Stimulated activated CD8-positive, alpha-beta memory T cell treated with anti-CD3 and anti-CD28 coated beads, Interleukin-7, amount 100 ng/mL, for 4 hours (primary cell): ENCODE measurements around the gene NBR1.
"Not testable (repeated sequence)": the region's sequence is repeated elsewhere in the genome, so short reads cannot be mapped to it uniquely, and the experiment has no call there.

Experiments
- DNase-seq, 2 donors: peaks; one replicate each; pipeline ENCODE4 v3.0.0-alpha.2; 2020; ENCODE audit warnings: low read depth in 2 of 2

NBR1 gene

DNA sequence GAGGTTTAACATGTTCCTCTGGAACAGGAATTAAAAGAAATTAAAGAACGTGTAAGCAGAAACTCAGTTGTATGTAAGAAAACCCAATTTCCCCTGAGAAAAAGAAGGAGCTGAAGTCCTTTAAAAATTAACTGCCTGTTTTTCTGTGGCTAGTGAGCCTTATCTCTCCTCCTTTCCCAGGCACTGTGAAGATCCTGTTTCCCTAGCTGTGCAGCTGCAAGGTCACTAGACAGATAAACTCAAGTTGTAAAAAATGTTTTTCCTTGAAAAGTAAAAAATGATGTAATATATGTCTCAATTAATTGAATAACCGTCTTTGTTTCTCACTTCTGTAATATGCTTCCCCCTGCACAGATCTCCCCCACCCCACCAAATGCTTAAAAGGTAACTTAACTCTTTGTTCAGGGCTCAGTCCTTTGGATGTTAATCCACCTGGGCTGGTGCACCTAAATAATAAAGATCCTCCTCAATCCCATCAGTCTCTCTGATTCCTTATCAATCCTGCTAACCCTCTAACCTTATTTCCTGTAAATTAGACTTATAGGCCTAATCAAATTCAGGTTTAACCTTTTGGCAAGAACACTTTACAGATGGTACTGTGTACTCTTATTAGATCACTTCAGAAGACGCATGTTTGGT, 17.7 kb upstream of the NBR1 start:
- DNase-seq = not testable (repeated sequence)

DNA sequence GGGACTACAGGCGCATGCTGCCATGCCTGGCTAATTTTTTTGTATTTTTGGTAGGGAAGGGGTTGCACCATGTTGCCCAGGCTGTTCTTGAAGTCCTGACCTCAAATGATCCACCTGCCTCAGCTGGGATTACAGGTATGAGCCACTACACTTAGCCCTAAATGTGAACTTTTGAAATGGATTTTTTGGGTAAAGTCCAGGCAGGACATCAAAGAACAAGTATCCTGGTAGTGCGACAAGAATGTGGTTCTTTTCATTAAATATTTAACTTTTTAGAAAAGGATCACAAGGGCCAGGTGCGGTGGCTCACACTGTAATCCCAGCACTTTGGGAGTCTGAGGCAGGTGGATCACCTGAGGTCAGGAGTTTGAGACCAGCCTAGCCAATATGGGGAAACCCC, 15.3 kb upstream of the NBR1 start:
- no peak for DNase-seq

- DNase-seq = not testable (repeated sequence)
Measured at GRCh38 chr17:43159232-43159631, 11.8 kb upstream of the NBR1 start.

- DNase-seq = not testable (repeated sequence)
Measured at GRCh38 chr17:43159957-43160356, 11.1 kb upstream of the NBR1 start.

DNA sequence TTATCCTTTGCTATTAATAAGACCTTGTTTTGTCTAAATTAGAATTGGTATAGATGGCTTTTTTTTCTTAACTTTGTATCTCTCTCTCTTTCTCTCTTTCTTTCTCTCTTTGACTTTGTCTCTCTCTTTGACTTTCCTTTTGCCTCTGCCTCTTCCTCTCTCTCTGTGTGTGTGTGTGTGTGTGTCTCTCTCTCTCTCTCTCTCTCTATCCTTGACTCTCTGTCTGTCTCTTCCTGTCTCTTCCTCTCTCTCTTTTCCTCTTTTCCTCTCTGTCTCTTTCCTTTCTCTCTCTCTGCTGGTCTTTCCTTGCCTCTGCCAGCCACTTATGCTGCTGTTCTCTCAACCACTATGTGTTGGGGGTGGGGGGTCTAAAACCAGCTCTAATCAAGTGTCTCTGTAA, 5.0 kb upstream of the NBR1 start:
- DNase-seq = not testable (repeated sequence)

- no peak for DNase-seq
Measured at GRCh38 chr17:43169561-43170139, 1.4 kb upstream of the NBR1 start.

DNA sequence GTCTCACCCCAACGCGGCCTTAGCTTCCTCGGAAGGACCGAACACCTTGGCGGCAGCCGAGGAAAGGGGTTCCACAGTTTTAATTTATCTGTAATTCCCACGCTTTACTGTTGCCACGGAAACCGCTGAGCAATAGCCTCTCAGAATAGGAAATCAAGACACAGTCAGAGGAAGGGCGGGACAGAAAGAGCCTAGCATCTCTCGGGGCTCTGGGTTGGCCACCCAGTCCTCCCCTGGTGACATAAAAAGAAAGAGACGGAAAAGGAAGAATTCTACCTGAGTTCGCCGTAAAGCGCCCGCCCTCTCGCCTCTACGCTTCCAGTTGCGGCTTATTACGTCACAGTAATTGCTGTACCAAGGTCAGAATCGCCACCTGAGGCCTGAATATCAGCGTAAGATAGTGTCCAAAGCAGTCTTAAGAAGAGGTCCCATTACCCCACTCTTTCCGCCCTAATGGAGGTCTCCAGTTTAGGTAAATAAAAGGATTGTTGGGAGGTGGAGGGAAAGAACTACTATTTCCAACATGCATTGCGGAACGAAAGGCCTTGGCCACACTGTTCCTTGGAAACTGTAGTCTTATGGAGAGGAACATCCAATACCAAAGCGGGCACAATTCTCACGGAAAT, 761 bp upstream of the NBR1 start:
- peak; percentile 83 to 87 for DNase-seq

DNA sequence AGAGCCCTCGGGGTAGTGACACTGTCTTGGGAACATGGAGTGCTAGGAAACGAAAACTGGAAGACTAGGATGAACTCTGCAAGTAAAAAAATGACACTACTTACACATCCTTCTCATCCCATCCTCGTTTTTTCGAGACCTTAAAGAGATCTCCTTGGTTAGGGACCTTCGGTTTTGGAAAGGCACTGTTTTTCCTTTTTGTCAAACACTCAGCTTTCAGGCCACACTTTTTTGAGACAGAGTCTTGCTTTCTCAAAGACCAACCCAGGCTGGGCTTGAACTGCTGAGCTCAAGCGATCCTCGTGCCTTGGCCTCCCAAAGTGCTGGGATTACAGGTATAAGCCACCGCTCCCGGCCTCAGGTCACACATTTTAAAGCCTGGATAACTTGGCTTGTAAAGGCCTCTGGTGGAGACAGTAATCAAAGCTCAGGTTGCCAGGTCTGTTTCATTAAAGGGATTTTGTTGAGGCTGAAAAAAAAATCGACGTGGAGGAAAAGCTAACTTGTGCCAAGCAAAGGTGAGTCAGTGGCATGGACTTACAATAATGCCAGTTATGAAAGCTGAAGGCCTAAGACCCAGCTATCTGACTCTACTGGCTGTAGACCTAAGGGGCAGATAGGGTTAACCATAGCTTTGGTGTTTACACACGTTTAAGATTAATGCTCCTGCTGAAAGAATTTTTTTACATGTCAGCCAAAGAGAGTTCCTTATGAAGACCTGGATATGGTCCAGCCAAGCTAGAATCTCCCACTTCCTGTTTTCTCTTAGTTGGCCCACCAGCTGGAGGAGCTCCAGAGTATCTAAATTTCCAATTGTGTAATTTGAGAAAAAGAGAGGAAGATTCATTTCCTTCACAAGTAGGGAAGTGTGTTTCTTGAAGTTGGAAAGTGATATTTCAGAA, 823 bp downstream of the NBR1 start:
- no peak for DNase-seq

DNA sequence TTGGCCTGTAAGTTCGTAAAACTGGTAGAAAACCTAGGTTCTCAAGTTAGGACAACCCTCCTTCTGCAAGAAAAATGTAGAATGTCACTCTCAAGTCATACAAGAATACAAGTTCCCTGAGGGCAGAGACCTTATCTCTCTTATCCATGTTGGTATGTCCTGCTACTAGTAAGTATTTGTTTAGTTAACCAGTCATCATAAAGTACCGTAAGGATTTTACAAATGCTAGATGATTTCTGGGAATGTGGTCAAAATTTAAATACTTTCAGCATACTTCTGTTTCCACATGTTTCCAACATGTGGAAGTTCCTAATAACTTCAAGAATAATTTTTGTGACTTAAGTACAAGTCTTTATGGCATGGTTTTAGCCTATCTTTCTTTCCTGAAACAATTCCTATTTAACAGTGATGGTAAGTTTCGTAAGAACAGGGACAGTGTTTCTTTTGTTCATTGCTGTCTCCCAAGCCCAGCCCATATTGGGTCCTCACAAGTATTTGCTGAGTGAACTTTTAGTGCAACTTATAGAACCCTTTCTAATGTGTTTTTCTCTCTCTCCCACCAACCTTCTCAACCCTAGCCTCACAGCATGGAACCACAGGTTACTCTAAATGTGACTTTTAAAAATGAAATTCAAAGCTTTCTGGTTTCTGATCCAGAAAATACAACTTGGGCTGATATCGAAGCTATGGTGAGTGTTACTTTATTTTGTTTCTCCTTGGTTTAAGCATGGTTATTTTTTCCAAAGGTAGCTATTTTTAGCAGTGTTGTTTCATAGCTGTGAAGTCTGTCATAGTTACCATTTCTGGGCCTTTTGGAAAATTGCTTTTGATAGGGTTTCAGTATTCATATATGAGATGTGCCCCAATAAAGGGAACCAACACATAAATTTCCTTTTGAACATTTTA, 4.5 kb downstream of the NBR1 start:
- DNase-seq = no peak

GRCh38 chr17:43176119-43176570, 5.1 kb downstream of the NBR1 start:
- DNase-seq = no peak

GRCh38 chr17:43183921-43184320, 12.9 kb downstream of the NBR1 start:
- DNase-seq = no peak

DNA sequence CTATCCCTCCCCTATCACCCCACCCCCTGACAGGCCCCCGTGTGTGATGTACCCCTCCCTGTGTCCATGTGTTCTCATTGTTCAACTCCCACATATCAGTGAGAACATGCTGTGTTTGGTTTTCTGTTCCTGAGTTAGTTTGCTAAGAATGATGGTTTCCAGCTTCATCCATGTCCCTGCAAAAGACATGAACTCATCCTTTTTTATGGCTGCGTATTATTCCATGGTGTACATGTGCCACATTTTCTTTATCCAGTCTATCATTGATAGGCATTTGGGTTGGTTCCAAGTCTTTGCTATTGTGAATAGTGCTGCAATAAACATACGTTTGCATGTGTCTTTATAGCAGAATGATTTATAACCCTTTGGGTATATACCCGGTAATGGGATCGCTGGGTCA, 15.6 kb downstream of the NBR1 start:
- DNase-seq = not testable (repeated sequence)

GRCh38 chr17:43193251-43193650, 22.2 kb downstream of the NBR1 start:
- DNase-seq = no peak

GRCh38 chr17:43199633-43200032, 28.6 kb downstream of the NBR1 start:
- no peak for DNase-seq

GRCh38 chr17:43200127-43200526, 29.1 kb downstream of the NBR1 start:
- no peak for DNase-seq

DNA sequence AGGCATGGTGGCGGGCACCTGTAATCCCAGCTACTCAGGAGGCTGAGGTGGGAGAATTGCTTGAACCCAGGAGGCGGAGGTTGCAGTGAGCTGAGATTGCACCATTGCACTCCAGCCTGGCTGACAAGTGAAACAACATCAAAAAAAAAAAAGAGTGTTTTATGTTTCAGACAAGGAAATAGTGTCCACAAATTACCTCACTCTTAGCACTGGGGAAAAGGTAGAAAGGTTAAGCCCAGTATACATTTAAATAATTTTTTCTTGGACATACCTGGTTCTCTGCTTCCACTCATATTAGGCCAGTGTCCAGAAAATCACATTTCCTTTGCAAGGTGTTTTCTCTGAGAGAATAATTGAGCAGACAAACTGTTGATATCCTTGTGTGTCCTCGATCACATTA, 32.0 kb downstream of the NBR1 start:
- DNase-seq = not testable (repeated sequence)

GRCh38 chr17:43210576-43210975, 39.6 kb downstream of the NBR1 start:
- no peak for DNase-seq

- no peak for DNase-seq
Measured at GRCh38 chr17:43211123-43211479, 40.1 kb downstream of the NBR1 start.

- DNase-seq = peak; percentile 54 to 67
Measured at GRCh38 chr17:43211480-43212402, 40.7 kb downstream of the NBR1 start, which contains the start of gene TMEM106A. Gene TMEM106A (plus strand): TSS chr17:43211875. CDS start chr17:43213042, 1,167 bp downstream.
